ENCODE measurements around the gene TBL1X.
A peak's percentile ranks its signal among the peaks of the same experiment; 100 is the strongest.

TBL1X gene

DNA sequence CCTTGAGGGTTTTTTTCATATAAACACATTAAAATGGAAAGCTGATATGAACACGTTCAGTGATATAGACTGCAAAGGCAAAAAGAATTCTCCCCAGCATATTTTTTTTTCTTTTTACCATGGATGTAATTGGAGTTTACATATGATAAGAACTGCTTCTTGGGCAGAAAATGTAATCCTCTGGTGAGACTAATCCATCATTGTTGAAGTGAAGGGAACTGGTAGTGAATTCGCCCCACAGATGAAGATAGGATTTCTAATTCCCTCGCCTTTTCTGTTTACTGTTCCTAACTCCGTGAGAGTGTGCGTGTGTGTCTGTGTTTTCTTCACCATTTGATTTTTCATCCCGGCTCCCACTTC, 211.9 kb downstream of the TBL1X start:
- no peak for DNase-seq

GRCh38 chrX:9677098-9677739, 212.4 kb downstream of the TBL1X start:
- DNase-seq: no peak

- DNase-seq: no peak
These were observed 213.5 kb downstream of the TBL1X start for GRCh38 chrX:9678215-9678965.

DNA sequence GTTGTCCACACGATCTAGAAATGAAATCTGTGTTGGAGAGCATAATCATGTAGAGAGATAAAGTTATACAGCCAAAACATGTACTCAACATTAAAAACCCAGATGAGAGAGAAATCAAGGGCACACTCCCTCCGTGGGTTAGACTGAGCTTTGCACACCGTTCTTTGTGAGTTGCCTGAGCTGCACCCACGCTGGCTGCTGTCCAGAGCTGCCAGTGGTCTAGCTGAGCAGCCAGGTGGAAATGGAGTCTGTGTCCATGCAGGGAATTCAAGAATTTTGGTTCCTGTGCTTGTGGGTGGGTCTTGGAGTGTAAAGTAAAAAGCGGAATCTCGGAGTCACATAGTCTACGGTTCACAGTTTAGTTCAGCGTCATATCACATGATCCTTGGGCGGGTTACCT, 216.2 kb downstream of the TBL1X start:
- no peak for DNase-seq

- no peak for DNase-seq
These were observed 216.6 kb downstream of the TBL1X start for GRCh38 chrX:9681422-9681821.

- DNase-seq: no peak
These were observed 217.6 kb downstream of the TBL1X start for GRCh38 chrX:9682456-9682855.

GRCh38 chrX:9682861-9683260, 218.0 kb downstream of the TBL1X start:
- DNase-seq: no peak

DNA sequence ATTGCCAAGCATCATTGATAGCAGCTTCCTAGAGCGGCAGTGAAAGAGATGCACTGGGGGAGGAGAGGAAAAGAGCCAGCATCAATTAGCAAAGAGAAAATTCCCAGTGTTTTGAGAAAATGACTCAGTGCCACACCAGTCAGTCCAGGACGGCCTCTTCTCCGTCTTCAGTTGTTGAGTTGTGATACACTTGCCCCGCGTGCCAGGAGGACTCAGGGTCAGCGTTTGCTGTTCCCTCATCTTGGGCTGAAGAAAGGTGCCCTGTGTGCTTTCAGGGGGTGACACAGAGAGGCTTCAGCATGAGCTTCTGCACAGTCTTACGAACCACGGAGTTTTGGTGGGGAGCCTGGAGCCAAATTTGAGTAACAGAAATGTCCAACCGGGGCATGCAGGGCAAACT, 218.5 kb downstream of the TBL1X start:
- DNase-seq: no peak

GRCh38 chrX:9687899-9688298, 223.0 kb downstream of the TBL1X start:
- DNase-seq: no peak

DNA sequence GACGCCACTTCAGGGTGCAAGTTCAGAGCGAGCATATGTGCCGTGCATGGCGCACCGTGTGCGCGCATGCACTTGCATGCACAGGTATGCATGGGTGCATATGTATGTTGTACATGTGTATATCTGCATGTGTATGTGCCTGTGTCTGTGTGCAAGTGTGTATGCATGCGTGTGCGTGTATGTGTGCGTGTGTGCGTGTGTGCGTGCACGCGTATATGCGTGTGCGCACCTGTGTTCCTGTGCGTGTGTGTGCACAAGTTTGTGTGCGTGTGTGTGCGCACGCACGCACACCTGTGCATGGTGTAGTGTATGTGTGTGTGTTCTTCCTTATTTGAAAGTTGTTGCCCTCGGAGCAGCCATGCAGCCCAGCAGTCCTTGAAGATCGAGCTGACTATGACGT, 224.0 kb downstream of the TBL1X start:
- DNase-seq: no peak

GRCh38 chrX:9690046-9690445, 225.2 kb downstream of the TBL1X start:
- no peak for DNase-seq

DNA sequence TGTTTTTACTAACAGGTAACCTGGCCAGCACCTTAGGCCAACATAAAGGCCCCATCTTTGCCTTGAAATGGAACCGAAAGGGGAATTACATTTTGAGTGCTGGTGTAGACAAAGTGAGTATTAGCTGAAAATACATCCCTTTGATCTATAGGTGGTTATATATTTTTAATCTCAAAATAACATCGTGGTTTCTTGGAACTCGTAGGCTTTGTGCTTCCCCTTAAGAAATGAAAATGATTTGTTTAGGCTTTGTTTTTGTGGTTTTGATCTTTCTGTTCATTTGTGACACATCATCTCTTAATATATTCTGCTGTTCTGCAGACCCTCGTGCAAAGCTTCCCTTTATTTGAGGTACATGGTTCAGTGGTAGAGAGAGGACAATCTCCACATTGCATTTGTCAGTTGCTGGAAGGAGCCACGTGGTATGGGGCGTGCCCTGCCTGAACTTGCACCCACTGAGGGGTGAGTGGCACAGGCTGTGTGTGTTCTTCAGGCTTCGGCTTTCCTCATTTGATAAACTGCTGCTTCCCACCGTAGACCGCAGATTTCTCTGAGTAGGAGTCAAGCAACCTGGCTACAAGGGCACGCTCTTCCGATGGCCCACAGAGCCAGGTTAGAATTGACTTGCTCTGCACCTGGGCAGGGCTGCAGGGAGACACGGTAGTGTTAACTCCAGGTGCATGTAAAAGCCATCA, 228.6 kb downstream of the TBL1X start:
- no peak for DNase-seq

GRCh38 chrX:9698576-9698975, 233.7 kb downstream of the TBL1X start:
- no peak for DNase-seq

DNA sequence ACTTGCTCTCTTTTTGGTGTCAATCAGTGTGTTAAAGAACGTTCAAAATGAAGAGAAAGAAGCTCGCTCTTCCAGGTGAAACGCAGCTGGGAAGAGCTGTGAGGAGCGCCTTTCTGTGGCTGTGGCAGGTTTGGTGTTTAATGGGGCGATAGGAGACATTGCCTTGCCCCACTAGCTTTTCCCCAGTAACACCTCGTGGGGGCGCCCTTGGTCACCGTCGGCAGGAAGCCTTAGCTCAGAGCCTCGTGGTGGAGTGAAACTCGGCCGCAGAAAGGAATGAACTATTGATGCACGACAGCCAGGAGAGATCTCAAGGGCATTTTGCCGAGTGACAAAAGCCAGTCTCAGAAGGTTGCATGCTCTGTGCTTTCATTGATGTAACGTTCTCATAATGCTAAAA, 235.7 kb downstream of the TBL1X start:
- no peak for DNase-seq

GRCh38 chrX:9701790-9702189, 236.9 kb downstream of the TBL1X start:
- no peak for DNase-seq

- DNase-seq: no peak
These were observed 238.5 kb downstream of the TBL1X start for GRCh38 chrX:9703406-9703805.

- no peak for DNase-seq
These were observed 240.1 kb downstream of the TBL1X start for GRCh38 chrX:9704876-9705465.

- DNase-seq: no peak
These were observed 241.6 kb downstream of the TBL1X start for GRCh38 chrX:9706421-9706820.

DNA sequence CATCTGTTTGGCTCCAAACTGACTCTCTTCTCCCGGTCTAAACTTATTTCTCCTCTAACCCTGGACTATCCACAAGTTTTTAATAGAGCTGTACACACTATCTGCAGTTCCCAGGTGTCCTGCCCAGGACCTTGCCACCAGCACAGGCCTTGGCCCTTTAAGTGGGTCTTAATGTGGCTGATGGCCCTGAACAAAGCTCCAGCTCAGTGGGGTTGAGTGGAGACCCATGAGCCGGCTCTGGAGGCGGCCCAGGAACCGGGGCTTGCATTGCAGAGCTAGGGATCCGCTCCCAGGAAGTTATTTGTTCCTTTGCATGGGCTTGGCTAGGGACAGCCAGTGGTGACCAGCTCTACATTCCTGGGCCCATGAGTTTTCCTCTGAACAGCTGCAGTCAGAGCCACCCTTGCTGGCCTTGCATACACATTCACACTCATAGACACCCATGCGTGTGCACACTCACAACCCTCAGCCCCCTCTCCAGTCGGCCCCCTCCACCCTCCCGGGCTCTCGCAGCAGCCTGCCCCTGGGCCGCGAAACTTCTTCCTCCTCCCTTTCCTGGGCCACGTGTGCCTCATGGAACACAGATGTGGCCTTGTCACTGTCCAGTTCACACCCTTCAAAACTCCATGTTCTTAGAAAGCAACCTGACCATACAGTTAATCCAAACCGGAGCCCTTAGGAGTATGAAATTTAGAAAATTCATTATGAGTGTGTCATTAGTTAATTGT, 242.6 kb downstream of the TBL1X start:
- DNase-seq: no peak

DNA sequence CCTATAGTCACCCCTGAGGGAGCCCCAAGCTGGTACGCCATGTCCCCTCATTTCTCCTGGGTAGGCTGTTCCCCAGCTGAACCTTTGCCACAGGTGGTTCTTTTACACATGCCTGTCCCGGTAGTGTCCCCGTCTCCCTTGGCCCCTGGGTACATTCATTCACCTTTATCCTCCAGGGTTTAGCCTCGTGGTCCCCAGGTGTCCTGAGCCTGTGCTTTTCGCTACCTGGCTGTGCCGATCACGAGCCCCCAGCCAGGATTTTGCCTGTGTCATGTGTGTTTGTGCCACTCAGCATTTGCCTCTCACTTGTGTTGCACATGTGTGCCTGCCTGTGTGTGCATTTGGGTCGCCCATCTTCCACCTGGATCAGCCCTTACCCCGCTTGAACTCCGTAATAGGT, 243.2 kb downstream of the TBL1X start:
- DNase-seq: no peak

DNA sequence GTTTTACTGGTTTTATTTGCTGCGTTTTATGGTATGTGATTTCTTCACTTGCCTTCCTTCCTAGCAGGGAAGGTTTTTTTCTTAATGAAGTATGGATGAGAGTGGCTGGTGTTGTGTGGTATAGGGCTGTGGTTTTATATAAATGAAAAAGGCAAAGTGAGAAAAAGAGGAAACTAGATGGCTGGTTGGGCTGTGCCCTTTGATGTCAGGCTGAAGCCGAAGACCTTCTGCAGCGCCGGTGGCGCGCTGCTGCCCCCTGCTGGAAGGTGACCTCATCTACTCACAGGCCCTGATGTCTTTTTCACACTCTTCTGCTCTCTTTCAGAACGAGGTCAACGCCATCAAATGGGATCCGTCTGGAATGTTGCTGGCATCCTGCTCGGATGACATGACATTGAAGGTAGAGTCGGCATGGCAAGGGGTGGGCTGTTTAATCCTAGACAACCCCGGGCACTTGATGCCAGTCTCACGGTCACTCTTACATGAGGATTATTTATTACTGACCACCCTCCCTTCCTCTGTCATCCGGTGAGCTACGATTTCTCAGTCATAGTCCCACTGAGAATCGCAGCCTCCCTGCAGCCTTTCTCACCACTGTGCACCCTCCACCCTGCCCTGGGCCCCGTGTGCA, 244.2 kb downstream of the TBL1X start:
- DNase-seq: peak; percentile 22

DNA sequence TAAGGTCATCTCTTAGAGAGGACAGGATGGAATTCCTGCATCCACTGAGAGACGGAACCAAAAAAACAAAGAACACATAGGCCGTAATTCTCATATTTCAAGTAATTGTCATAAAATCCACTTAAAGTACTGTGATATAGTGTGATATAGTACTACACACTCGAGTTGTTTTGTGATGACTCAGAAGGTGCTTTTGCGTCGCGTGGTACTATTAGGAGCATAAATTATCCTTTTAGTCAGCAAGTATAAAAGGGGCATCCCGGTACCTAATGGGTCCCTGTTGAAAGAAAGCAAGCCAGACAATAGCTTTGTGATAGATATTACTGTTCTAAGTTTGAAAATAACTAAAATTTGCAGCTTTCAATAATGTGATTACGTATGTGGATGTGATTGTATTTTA, 245.5 kb downstream of the TBL1X start:
- no peak for DNase-seq

DNA sequence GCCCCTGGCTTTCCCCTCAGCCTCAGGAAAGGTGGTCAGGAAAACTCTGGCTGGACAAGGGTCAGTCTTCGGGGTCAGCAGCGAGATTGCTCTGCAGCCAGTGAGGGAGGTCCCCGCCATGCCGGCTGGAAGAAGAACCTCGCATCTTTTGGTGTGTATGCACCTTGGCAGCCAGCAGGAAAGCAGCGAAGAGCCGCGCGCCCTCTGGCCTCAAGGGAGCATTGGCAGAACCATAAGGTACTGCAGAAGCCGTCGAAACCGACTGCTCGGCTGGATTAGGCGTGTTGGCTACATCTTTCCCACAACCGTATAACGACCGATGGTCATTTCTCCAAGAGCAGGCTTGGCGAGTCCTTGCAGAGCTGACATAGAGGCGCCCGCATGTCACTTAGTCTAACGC, 252.5 kb downstream of the TBL1X start:
- DNase-seq: no peak

Data from NCI-H1694 (cell line).